ENCODE results near the gene SNRPE. TPM values are rescaled to one million over a fixed set of nuclear protein-coding genes. Genes with fewer than 3 reads are reported as not detected.

The SNRPE gene
- total RNA-seq, 1 donor from 2014 or later, result 89.2 TPM

DNA sequence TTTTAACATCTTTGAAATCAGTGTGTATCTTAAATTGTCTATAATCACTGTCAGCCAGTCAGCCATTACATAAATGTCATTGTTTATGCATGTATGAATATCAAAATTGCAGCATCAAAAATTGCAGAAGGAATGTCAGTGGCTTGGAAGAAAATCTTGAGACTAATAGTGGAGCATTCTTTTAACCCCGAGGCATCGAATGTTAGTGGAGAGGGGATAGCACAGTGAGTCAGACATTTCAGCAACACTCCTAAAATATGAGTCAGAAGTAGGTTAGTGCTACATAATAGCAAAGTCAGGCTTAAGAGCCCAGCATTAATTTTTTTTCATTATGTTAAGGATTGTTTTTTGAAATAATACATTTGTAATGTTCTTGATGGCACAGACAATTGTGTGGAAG lies 45.5 kb downstream of the SNRPE start:
- H3K4me1 ChIP-seq (ENCODE audit: control insufficient read depth in 3 of 3, insufficient read depth in 3 of 3, low read length in 3 of 3), result no peaks in the 10 kb centered on the region
- no peak overlapping the region for H3K9ac ChIP-seq (ENCODE audit: low read depth in 1 of 3, low read length in 3 of 3)
- no peak overlapping the region for H3K27ac ChIP-seq (ENCODE audit: low read depth, low read length)
- no peak overlapping the region for H3K4me3 ChIP-seq (ENCODE audit: low read length in 3 of 3)
- no peaks in the 10 kb centered on the region for H3K9me3 ChIP-seq (ENCODE audit: control insufficient read depth in 3 of 3, low read length in 3 of 3)
- H3K27me3 ChIP-seq (ENCODE audit: control insufficient read depth in 3 of 3, insufficient read depth in 3 of 3, low read length in 3 of 3), result no peaks in the 10 kb centered on the region
- no peaks in the 10 kb centered on the region for H3K36me3 ChIP-seq (ENCODE audit: control insufficient read depth in 3 of 3, insufficient read depth in 3 of 3, low read length in 3 of 3)

DNA sequence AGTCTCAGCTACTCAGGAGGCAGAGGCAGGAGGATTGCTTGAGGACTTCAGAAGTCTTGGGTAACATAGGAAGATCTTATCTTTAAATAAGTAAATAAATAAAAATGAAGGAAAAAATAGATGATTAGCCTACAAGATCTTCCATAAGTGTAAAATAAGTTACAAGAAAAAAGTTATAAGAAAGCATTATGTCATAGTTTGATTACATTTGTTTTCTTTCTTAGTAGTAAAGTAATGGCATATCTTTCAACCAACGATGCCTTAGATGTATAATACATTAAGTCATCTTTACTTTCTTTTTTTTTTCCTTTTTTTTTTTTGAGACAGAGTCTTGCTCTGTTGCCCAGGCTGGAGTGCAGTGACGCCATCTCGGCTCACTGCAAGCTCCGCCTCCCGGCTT lies 46.5 kb downstream of the SNRPE start:
- Histone ChIP-seq H3K27me3 (ENCODE audit: control insufficient read depth in 3 of 3, insufficient read depth in 3 of 3, low read length in 3 of 3) (no peaks in the 10 kb centered on the region), H3K4me1 (ENCODE audit: control insufficient read depth in 3 of 3, insufficient read depth in 3 of 3, low read length in 3 of 3) (no peaks in the 10 kb centered on the region), H3K36me3 (ENCODE audit: control insufficient read depth in 3 of 3, insufficient read depth in 3 of 3, low read length in 3 of 3) (no peaks in the 10 kb centered on the region), H3K9ac (ENCODE audit: low read depth in 1 of 3, low read length in 3 of 3) (no peak overlapping the region), H3K9me3 (ENCODE audit: control insufficient read depth in 3 of 3, low read length in 3 of 3) (no peaks in the 10 kb centered on the region), H3K4me3 (ENCODE audit: low read length in 3 of 3) (no peak overlapping the region), H3K27ac (ENCODE audit: low read depth, low read length) (no peak overlapping the region)

DNA sequence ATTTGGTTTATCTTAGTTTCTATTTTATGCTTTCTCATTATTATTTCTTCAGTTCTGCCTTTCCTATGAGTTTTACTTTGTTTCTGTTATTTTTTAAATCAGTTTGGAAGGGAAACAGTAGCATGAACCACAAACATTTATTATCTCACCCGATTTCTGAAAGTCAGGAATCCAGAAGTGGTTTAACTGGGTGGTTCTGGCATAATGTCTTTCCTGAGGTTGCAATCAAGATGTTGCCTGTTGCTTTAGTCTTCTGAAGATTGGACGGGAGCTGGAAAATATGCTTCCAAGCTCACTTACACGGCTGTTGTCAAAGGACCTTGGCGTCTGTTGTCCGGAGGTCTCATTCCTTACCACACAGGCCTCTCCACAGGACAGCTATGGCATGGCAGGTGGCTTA lies 50.4 kb downstream of the SNRPE start:
- Histone ChIP-seq H3K27ac (ENCODE audit: low read depth, low read length) (no peak overlapping the region), H3K9ac (ENCODE audit: low read depth in 1 of 3, low read length in 3 of 3) (no peak overlapping the region), H3K27me3 (ENCODE audit: control insufficient read depth in 3 of 3, insufficient read depth in 3 of 3, low read length in 3 of 3) (no peaks in the 10 kb centered on the region), H3K4me1 (ENCODE audit: control insufficient read depth in 3 of 3, insufficient read depth in 3 of 3, low read length in 3 of 3) (no peaks in the 10 kb centered on the region), H3K4me3 (ENCODE audit: low read length in 3 of 3) (no peak overlapping the region), H3K36me3 (ENCODE audit: control insufficient read depth in 3 of 3, insufficient read depth in 3 of 3, low read length in 3 of 3) (no peaks in the 10 kb centered on the region), H3K9me3 (ENCODE audit: control insufficient read depth in 3 of 3, low read length in 3 of 3) (no peaks in the 10 kb centered on the region)

DNA sequence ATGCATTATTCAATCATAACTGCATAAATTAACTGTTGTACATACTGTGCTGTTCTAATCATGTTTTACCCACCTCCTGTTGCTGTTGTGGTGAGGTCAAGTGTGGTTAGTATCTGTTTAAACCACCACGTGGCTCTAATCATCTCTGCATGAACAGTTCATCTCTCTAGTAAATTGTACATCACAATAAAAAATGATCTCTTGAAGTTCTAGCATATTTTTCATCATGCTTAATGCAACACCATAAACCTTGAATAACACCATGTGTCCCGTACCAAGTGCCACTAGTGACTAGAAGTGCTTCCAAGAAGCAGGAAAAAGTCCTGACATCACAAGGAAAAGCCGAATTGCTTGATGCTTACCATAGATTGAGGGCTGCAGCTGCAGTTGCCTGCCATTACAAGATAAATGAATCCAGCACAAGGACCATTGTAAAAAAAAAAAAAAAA lies 51.7 kb downstream of the SNRPE start:
- Histone ChIP-seq H3K4me1 (ENCODE audit: control insufficient read depth in 3 of 3, insufficient read depth in 3 of 3, low read length in 3 of 3) (no peaks in the 10 kb centered on the region), H3K27me3 (ENCODE audit: control insufficient read depth in 3 of 3, insufficient read depth in 3 of 3, low read length in 3 of 3) (no peaks in the 10 kb centered on the region), H3K36me3 (ENCODE audit: control insufficient read depth in 3 of 3, insufficient read depth in 3 of 3, low read length in 3 of 3) (no peaks in the 10 kb centered on the region), H3K27ac (ENCODE audit: low read depth, low read length) (no peak overlapping the region), H3K4me3 (ENCODE audit: low read length in 3 of 3) (no peak overlapping the region), H3K9me3 (ENCODE audit: control insufficient read depth in 3 of 3, low read length in 3 of 3) (no peaks in the 10 kb centered on the region), H3K9ac (ENCODE audit: low read depth in 1 of 3, low read length in 3 of 3) (no peak overlapping the region)

DNA sequence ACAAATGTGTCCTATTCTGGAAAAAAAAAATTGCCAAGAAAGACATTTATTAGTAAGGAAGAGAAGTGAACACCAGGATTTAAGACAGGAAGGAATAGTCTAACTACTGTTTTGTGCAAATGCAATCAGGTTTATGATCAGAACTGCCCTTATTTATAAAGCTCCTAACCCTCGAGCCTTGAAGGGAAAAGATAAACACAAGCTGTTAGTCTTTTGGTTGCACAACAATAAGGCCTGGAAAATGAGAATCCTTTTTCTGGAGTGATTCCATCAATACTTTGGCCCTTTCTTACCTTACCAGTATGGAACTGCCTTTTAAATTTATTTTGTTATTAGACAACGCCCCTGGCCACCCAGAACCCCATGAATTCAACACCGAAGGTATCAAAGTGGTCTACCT lies 52.9 kb downstream of the SNRPE start:
- Histone ChIP-seq H3K4me1 (ENCODE audit: control insufficient read depth in 3 of 3, insufficient read depth in 3 of 3, low read length in 3 of 3) (no peaks in the 10 kb centered on the region), H3K4me3 (ENCODE audit: low read length in 3 of 3) (no peak overlapping the region), H3K9ac (ENCODE audit: low read depth in 1 of 3, low read length in 3 of 3) (no peak overlapping the region), H3K27ac (ENCODE audit: low read depth, low read length) (no peak overlapping the region), H3K9me3 (ENCODE audit: control insufficient read depth in 3 of 3, low read length in 3 of 3) (no peaks in the 10 kb centered on the region), H3K27me3 (ENCODE audit: control insufficient read depth in 3 of 3, insufficient read depth in 3 of 3, low read length in 3 of 3) (no peaks in the 10 kb centered on the region), H3K36me3 (ENCODE audit: control insufficient read depth in 3 of 3, insufficient read depth in 3 of 3, low read length in 3 of 3) (no peaks in the 10 kb centered on the region)

DNA sequence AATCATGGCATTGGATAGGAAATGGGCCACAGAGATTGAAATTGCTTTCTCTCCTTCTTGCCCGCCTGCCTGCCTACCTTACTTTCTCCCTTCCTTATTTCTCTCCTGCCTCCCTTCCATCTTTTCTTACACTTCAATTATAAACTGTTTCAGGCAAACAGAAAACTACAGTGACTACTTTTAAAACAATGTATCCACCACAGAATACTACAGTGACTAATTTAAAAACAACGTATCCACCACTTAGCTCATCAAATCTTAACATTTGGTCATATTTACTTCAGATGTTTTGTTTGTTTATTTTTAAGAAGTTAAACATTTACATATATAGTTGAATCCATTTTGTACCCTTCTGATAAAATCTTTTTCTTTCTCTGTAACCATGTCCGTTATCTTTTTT lies 54.4 kb downstream of the SNRPE start:
- H3K36me3 ChIP-seq (ENCODE audit: control insufficient read depth in 3 of 3, insufficient read depth in 3 of 3, low read length in 3 of 3), result no peaks in the 10 kb centered on the region
- H3K4me3 ChIP-seq (ENCODE audit: low read length in 3 of 3), result no peak overlapping the region
- H3K9ac ChIP-seq (ENCODE audit: low read depth in 1 of 3, low read length in 3 of 3), result no peak overlapping the region
- H3K9me3 ChIP-seq (ENCODE audit: control insufficient read depth in 3 of 3, low read length in 3 of 3), result no peaks in the 10 kb centered on the region
- no peaks in the 10 kb centered on the region for H3K4me1 ChIP-seq (ENCODE audit: control insufficient read depth in 3 of 3, insufficient read depth in 3 of 3, low read length in 3 of 3)
- H3K27me3 ChIP-seq (ENCODE audit: control insufficient read depth in 3 of 3, insufficient read depth in 3 of 3, low read length in 3 of 3), result no peaks in the 10 kb centered on the region
- H3K27ac ChIP-seq (ENCODE audit: low read depth, low read length), result no peak overlapping the region

DNA sequence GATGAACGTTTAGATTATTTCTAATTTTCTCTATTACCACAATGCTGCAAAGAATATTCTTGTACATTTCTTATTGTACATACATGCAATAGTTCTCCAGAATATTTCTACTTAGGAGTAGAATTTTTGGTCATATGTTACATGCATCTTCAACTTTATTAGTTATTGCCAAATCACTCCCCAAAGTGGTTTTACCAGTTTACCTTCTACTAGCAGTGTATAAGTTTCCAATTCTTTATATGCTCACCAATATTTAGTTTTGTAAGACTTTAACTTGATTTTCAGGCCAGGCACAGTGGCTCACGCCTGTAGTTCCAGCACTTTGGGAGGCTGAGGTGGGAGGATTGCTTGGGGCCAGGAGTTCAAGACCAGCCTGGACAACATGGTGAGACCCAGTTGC lies 55.4 kb downstream of the SNRPE start:
- H3K27ac ChIP-seq (ENCODE audit: low read depth, low read length), result no peak overlapping the region
- no peaks in the 10 kb centered on the region for H3K27me3 ChIP-seq (ENCODE audit: control insufficient read depth in 3 of 3, insufficient read depth in 3 of 3, low read length in 3 of 3)
- no peak overlapping the region for H3K9ac ChIP-seq (ENCODE audit: low read depth in 1 of 3, low read length in 3 of 3)
- H3K36me3 ChIP-seq (ENCODE audit: control insufficient read depth in 3 of 3, insufficient read depth in 3 of 3, low read length in 3 of 3), result no peaks in the 10 kb centered on the region
- no peak overlapping the region for H3K4me3 ChIP-seq (ENCODE audit: low read length in 3 of 3)
- no peaks in the 10 kb centered on the region for H3K9me3 ChIP-seq (ENCODE audit: control insufficient read depth in 3 of 3, low read length in 3 of 3)
- H3K4me1 ChIP-seq (ENCODE audit: control insufficient read depth in 3 of 3, insufficient read depth in 3 of 3, low read length in 3 of 3), result no peaks in the 10 kb centered on the region

Small RNAs within 50 kb of the gene (small RNA-seq; reads per million reads assigned to genes)
- gene HSPE1P6, result not detected

Other genes with a start within 250 kb of the SNRPE start
- gene ATP2B4, start 234.8 kb upstream of the SNRPE start, total RNA-seq, result 60.5 TPM
- not detected for gene LAX1, start 96.4 kb upstream of the SNRPE start, total RNA-seq
- 11.0 TPM for gene ZBED6, start 66.0 kb upstream of the SNRPE start, total RNA-seq
- 69.4 TPM for gene ZC3H11A, start 66.0 kb upstream of the SNRPE start, total RNA-seq
- gene SOX13, start 211.5 kb downstream of the SNRPE start, total RNA-seq, result 4.7 TPM